GM19043 (cell line): ENCODE measurements around the gene TMEM255B.
"Not testable (repeated sequence)": the region's sequence is repeated elsewhere in the genome, so short reads cannot be mapped to it uniquely, and the experiment has no call there.

ENCODE experiments used
- ATAC-seq: cut with Tn5 transposase; IDR thresholded peaks from one replicate; pipeline ENCODE4 v1.9.1; 2021; ENCODE audit warnings: low read depth; ENCODE audit not compliant: unreplicated experiment

TMEM255B gene

DNA sequence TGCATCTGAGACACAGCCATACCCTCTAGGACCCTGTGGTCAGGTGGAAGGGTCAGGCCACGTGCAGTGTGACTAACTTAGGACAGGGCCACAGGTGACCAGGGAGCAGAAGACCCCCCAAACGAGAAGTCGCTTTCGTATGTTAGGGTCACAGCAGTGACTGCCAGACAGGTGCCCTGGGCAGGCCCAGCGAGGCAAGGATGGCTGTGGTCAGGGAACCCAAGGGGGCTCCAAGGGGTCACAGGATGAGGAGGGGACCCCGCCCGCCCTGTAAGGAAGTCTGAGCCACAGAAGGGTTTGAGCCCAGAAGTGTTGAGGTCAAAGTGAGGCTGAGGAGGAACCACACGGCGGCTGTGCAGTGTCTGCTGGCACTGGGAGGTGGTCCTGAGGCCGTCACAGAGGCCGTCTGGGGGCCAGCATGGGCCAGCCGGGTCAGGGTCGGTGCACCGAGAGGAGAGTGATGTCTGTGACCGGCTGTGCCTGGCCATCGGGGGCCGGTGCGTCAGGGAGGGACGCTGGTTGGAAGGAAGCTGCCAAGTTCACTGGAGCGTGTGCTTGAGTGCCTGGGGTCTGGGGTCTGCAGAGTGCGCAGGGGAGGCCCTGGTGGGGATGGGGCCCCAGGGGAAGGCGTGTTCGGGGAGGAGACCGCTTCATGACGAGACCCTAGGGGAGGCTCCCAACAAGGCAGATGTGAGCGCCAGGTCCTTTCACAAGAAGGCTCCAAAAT, 24.8 kb upstream of the TMEM255B start:
- no peak for ATAC-seq

DNA sequence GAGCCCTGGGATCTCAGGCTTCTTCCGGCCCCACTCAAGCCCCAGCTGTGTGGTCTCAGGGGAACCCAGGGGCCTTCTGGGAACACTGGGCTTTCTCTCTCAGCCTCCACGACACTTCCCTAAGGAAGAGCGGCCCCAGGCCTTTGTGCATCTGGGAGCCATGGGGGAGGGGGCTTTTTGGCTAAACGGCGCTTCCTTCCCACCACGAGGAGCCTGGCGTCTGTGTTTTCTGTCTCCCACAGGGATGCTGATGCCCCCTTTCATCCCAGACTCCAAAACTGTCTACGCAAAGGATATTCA, 24.2 kb upstream of the TMEM255B start:
- no peak for ATAC-seq

DNA sequence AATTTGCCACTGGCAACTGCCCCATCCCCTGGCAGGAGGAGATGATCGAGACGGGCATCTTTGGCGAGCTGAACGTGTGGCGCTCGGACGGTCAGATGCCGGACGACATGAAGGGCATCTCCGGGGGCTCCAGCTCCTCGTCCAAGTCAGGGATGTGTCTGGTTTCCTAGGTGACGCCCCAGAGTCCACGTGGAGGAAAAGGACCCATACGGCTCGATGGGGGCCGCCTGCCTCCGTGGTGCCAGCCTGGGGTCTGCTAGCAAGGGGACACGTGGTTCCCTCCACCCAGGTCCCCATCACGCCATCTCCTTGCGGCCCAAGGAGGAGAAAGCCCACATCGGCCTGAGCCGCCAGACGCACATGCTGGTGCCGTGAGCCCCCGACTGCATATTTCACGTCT, 23.8 kb upstream of the TMEM255B start:
- ATAC-seq = no peak

DNA sequence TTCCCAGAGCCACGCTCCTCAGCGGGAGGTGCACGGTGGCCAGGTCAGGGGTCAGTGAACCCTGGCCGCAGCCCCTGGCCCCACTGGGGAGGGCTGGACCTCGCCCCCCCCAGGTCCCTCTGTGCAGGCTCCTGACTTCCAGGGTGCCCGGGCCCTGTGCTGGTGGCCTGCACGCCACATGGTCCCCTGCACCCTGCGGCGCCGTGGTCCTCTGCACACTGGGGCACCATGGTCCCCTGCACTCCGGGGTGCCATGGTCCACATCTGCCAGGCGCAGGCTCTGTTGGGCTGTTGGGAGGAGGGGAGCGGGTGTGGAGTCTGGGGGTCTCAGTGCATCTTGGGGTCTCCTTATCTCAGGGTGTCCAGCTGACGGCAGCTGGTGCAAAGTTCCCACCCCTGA, 23.3 kb upstream of the TMEM255B start:
- no peak for ATAC-seq

DNA sequence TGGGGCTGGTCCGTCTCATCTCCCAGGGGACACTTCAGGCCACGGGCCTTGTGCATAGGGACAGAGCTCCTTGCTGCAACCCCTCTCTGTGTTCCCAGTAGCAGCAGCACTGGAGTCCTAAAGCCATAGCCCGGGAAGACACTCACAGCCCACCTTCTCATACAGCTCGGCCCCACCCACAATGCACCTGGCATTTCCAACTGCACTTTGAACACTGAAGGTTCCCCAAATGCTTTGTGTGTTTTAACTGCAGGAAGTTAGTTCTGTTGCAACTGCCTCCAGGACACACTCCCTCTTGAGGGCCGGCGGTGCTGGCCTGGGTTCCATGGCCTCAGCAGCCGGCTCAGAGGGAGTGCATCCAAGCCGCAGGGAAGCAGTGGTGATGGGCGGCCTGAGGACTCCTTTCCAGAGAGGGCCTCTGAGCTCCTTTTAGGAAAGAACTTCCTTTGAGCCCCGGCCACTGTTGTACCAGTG, 22.7 kb upstream of the TMEM255B start:
- no peak for ATAC-seq

DNA sequence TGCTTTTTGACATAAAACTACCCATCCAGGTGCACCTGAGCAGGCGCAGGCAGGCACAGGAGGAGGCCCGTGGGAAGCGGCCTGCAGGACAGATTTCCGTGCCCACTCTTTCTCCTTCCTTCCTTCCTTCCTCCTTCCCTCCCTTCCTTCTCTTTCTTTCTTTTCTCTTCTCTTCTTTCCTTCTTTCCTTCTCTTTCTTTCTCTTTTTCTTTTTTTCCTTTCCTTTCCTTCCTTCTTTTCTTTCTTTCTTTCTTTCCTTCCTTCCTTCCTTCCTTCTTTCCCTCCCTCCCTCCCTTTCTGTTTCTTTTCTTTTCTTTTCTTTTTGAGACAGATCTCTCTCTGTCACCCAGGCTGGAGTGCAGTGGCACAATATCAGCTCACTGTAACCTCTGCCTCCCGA, 21.2 kb upstream of the TMEM255B start:
- no peak for ATAC-seq

DNA sequence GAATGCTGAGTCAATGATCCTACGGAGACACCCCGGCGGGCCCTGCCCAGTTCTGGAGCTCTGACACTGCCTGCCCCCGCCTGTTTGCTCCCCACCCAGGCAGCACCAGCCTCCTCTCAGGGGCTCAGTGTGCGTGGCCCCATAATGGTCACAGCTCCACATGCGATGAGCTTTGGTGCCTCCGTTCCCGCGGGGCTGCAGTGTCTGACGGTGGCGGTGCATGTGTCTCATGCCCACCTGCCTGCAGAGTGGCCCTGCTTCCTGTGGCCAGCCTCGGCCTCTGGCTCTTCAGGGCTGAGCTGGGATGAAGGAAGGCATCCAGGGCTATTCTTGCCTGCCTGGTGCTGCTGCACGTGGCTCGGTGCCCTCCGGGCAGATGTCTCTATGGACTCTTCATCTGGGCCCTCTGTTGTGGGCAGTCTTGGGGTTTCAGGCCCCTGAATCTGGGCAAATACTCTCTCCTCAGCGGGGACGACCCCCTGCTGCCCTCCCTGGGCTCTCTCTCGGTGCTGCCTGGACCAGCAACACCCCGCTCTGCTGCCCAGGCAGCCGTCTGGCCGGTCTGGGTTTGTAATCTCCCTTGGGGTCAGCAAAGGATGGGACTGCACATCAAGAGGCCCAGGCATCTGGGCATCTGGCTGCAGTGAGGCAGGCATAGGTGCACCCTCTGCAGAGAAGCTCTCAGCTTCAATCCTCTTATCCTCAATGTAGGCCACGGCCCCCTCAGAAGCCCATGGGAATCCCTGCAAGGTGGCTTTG, 19.3 kb upstream of the TMEM255B start:
- no peak for ATAC-seq

DNA sequence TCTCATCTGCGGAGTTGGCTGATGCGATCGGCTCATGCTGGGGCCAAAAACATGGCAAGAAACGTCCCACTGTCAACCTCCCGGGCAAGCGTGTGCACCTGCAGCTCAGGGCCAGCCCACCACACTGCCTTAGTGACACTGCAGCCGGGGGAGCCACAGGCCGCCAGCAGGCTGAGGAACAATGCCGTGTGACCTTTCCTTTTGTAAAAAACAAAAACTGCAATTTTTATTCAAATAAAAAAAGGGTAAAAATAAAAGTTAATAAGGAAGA, 18.8 kb upstream of the TMEM255B start:
- ATAC-seq = no peak

DNA sequence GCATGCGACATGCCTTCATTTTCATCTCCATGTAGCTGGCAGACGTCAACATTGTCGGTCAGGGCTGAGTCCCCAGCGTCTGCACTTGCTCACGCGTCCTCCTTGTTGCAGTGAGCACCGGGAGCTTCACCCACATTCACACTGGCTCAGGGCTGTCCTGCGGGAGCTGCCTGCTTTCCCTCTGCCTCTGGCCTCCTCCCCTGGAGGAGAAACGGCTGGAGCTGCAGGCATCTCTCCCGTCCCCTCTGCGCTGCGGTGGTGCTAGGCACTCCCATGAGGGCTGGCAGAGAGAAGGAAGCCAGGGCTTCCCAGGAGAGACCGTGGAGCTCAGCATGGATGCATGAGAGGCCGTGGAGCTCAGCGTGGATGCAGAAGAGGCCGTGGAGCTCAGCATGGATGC, 18.4 kb upstream of the TMEM255B start:
- ATAC-seq = no peak

DNA sequence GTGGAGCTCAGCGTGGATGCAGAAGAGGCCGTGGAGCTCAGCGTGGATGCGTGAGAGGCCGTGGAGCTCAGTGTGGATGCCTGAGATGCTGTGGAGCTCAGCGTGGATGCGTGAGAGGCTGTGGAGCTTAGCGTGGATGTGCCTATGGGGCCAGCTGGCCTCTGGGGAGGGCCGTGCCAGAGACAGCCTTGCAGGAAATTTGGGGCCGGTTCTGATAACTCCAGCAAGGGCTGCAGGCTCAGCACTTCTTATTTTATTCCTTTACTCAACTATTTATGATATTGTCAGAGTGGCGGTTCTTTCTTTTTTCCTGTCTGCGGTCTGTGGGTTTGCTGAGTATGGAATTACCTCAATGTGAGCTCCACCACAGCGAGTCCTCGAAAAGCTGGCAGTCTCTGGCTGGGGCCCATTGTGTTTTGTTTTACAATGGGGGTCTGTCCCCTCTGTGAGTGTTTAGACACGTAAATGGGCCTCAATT, 17.8 kb upstream of the TMEM255B start:
- no peak for ATAC-seq

DNA sequence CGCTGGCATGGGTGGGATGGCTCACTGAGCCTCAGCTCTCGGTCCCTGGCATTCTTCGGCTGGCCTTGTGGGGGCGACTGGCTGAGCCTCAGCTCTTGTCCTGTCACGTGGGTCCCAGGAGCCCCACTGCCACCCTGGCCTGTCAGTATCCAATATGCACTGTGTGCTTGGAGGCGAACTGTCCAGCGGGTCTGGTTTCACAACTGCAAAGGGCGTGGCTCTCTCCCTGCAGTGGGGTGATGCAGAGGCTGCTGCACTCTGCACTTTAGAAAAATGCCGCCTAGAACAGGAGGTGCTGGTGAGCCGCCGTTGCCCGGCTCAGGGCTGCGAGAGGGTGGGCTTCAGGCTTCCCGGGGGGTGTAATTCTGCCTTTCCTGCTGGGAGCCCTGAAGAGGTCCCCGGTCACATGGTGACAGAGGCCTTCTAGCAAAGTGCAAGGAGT, 17.0 kb upstream of the TMEM255B start:
- ATAC-seq = no peak

DNA sequence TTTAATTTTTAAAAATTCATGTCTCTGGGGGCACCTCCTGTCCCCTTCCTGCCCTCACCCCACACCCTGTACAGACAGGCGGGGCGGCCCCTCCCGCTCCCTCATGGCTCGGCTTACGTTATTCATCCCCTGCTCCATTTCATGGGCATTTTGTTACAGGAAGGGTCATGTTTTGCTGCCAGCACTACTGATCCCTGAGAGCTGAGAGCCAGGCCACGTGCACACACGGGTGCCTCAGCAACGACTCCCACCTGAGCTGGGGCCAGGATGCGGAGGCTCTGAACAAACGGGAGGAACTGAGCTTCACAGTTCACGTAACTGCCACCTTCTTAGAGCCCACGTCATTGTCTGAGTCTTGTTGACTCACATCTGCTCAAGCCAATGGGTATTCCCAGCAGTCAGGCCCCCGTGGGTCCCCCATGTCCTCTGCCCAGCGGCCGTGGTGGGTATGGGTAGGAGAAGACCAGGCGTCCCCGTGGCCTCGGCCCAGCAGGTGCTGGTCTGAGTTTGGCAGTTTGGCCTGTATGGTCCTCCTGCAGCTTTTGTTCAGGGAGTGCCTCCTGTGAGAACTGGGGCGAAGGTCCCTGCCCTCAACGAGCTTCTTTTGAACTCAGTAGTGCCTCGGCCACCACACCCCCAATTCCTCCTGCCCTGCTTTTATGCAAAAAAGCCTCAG, 16.4 kb upstream of the TMEM255B start:
- no peak for ATAC-seq

DNA sequence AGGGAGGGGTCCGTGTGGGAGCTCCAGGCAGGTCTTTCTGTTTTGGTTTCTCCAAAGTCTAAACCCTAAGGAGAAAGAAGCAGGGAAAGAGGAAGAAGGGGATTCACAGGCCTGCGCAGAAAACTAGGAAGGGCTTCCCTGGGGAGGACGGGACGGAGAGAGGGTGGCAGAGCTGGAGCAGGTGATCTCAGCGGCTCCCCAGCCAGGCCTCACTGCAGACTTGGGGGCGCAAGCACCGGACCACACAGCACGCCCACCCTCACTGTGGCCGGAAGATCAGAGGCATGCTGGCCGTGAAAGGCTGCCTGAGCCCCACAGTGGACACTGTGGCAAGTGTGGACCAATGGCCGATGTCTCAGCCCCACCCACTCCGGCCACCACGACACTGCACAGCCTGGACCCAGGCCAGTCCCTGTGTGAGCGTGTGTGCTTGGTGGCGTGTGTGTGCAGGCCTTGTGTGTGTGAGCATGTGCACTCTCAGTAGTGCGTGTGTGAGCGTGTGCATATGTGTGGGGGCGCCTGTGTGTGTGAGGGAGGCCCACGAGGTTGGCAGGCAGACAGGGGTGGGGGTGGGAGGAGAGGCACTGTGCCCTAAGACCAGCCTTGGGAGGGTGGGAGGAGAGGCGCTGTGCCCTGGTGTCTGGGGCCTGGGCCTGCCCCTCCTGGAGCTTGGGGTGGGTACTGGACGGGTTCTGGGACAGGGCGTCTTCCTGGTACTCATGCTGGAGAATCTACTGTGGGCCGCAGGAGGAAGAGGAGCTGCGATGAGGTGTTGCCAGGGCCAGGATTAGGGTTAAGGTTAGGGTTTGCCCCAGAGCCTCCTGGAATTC, 15.4 kb upstream of the TMEM255B start:
- no peak for ATAC-seq

DNA sequence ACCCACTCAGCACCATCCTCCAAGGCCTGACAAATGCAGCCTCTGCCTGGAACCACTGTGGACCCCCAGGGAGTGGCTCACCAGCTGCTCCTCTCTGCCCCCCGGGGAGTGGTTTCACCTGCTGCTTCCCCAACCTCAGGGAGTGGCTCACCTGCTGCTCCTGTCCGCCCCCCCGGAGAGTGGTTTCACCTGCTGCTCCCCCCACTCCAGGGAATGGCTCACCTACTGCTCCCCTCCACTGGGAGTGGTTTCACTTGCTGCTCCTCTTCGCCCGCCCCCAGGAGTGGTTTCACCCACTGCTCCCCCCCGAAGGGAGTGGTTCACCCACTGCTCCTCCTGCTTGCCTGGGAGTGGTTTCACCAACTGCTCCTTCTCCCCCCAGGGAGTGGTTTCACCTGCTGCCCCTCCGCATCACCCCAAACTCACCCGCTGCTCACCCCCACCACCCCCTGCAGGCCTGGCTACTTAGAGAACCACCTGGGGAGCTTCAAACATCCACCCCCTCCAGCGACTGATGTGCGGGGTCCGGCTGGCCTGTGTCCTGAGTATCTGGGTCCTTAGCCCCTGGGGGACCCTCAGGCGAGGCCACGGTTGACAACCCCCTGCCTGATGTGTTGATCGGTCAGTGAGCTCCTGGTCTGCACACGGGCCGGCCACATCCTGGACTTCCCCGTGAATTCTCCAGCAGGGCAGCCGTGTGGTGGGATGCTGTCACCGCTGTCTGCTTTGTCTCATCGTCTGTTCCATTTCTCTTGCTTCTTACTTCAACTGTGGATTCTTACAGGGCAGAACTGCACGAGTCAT, 14.6 kb upstream of the TMEM255B start:
- ATAC-seq = no peak

DNA sequence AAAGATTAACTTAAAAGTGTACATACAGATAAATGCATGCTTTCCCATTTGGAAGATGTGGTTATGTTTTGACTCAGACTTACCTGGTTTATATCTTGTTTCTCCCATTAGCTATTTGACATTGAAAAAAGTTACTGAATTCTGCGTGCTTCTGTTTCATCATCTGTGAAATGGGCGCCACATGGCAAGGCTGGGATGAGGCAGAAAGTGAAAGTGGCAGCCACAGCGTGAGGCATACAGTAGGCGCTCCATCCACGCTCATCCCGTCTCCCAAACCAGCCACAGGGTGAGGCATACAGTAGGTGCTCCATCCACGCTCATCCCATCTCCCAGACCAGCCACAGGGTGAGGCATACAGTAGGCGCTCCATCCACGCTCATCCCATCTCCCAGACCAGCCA, 14.0 kb upstream of the TMEM255B start:
- no peak for ATAC-seq

DNA sequence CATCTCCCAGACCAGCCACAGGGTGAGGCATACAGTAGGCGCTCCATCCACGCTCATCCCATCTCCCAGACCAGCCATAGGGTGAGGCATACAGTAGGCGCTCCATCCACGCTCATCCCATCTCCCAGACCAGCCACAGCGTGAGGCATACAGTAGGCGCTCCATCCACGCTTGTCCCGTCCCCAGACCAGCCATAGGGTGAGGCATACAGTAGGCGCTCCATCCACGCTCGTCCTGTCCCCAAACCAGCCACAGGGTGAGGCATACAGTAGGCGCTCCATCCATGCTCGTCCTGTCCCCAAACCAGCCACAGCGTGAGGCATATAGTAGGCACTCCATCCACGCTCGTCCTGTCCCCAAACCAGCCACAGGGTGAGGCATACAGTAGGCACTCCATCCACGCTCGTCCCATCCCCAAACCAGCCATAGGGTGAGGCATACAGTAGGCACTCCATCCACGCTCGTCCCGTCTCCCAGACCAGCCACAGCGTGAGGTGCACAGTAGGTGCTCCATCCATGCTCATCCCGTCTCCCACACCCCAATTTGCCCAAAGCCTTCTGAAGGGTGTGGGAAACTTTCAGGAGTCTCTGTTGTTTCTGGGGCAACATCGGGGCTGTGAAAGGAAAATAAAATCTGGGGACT, 13.4 kb upstream of the TMEM255B start:
- ATAC-seq = not testable (repeated sequence)

DNA sequence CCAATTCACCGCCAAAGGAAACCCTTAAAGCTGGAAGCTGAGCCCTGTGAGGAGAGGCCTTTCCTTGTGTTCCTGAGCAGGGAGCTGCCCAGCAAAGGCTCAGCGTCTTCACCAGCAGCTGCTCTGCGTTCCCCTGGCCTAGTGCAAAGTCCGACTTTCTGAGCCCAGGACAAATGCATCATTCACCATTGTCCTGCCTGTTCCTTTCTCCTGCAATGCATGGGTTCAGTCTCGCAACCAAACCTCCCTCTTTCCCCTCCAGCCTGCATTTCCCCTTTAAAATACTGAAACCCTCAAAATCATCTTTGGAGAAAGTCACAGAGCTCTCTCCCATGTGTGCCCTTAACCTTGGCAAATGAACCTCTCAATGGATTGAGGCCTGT, 12.9 kb upstream of the TMEM255B start:
- no peak for ATAC-seq

DNA sequence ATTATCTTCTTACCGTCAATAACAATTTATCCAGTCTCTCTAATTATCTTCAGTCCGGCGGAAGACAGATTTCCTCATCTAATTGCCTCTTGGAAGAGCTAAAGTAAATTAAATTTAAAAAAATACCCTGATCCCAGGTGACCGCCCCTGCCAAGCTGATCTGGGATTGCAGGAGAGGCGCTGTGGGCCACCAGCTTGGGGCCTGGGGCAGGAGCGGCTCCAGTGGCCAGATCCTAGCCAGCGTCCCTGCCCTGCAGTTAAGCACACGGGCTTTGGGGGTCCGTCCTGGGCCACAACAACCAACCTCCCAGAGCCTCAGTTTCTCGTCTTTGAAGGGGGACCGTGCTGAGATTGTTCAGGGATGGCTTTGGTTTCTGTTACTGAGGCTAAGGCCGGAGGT, 12.4 kb upstream of the TMEM255B start:
- no peak for ATAC-seq

DNA sequence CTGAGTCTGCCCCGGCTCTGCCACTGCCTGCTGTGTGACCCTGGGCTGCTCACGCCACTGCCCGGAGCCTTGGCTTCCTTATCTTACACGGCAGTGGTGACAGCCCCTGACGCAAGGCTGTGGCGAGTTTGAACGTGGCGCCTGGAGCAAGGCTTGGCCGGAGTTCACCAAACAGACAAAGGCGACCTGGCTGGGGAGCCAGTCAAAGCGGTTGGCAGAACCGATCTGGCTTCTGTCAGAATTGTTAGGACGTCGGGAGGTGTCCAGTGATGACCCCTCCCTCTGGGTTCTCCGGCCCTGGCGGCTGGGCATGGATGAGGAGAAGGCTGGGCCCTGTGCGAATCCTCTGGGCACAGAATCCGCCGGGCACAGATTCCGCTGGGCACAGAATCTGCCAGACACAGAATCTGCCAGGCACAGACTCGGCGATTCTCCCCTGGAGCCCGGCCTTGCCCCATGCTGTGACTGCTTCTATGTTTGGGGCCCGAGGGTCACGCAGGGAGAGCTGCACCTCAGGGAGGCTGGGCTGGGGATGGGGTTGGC, 11.7 kb upstream of the TMEM255B start:
- ATAC-seq = no peak
